ENCODE results near the gene CTNNA3. TPM values are rescaled to one million over a fixed set of nuclear protein-coding genes. Genes with fewer than 3 reads are reported as not detected.

CTNNA3 gene
- total and polyA plus RNA-seq, 2 donors (not counting 3 experiments of a cell fraction or from before 2014, with no cell fraction given), result not detected

DNA sequence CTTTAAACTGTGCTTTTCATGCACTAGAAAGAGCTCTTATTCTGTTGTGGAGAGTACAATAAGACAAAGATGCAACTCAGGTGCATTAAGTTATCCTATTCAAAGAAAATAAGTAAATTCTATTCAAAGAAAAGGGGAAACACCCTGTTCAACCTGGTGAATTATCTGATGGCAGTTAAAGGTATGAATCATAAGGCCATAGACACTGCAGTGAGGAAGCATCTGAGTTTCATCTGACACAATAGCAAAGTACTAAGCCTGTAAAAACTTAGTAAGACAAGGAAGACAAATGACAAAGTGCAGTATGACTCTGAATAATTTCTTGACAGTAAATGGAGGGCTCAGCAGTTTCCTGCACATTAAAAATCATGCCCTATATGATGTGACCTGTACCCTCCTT lies 861.2 kb downstream of the CTNNA3 start:
- H3K27ac ChIP-seq (ENCODE audit: insufficient read depth, low read depth, low read length), result no peak overlapping the region
- no TSS peak for BruUV-seq (replicated peaks)
- TF ChIP-seq EZH2 (IDR thresholded peaks at IDR 0.05; ENCODE audit: borderline replicate concordance, low read depth, low read length, severe bottlenecking), result no peak
- TF ChIP-seq, protein P1, sequence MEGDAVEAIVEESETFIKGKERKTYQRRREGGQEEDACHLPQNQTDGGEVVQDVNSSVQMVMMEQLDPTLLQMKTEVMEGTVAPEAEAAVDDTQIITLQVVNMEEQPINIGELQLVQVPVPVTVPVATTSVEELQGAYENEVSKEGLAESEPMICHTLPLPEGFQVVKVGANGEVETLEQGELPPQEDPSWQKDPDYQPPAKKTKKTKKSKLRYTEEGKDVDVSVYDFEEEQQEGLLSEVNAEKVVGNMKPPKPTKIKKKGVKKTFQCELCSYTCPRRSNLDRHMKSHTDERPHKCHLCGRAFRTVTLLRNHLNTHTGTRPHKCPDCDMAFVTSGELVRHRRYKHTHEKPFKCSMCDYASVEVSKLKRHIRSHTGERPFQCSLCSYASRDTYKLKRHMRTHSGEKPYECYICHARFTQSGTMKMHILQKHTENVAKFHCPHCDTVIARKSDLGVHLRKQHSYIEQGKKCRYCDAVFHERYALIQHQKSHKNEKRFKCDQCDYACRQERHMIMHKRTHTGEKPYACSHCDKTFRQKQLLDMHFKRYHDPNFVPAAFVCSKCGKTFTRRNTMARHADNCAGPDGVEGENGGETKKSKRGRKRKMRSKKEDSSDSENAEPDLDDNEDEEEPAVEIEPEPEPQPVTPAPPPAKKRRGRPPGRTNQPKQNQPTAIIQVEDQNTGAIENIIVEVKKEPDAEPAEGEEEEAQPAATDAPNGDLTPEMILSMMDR (IDR thresholded peaks at IDR 0.05; ENCODE audit: extremely low read depth in 1 of 2, insufficient read depth in 1 of 2, low read depth in 1 of 2, low read length in 2 of 2), result no peak
- no peak for TF ChIP-seq POLR2A (IDR thresholded peaks at IDR 0.05; ENCODE audit: low read depth, low read length)
- TF ChIP-seq, protein P2, sequence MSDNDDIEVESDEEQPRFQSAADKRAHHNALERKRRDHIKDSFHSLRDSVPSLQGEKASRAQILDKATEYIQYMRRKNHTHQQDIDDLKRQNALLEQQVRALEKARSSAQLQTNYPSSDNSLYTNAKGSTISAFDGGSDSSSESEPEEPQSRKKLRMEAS (IDR thresholded peaks at IDR 0.05; ENCODE audit: insufficient read depth, insufficient read length), result no peak
- TF ChIP-seq MYC (IDR thresholded peaks at IDR 0.05; ENCODE audit: low read depth, low read length), result no peak
- TF ChIP-seq POLR2AphosphoS5 (IDR thresholded peaks at IDR 0.05; ENCODE audit: insufficient read depth, low read depth, low read length), result no peak
- TF ChIP-seq FOS (IDR thresholded peaks at IDR 0.05; ENCODE audit: borderline replicate concordance, insufficient read depth, low read length), result no peak
- TF ChIP-seq GATA2 (IDR thresholded peaks at IDR 0.05; ENCODE audit: insufficient read depth, insufficient read length, low read depth, low read length), result no peak
- TF ChIP-seq JUN (IDR thresholded peaks at IDR 0.05; ENCODE audit: borderline replicate concordance, insufficient read depth, insufficient read length, low read depth), result no peak
- no peak overlapping the region for H3K4me3 ChIP-seq (replicated peaks in 1 of 3; ENCODE audit: insufficient read depth in 1 of 3, low read depth in 1 of 3, low read length in 3 of 3)
- no peak overlapping the region for H2AFZ ChIP-seq (ENCODE audit: low read depth, low read length)
- H3K36me3 ChIP-seq (ENCODE audit: control insufficient read depth in 2 of 2, extremely low read depth in 1 of 2, insufficient read depth in 2 of 2, low read length in 2 of 2), result no peaks in the 10 kb centered on the region
- CTCF ChIA-PET, result no interaction called here
- dilution Hi-C loops (cut with MboI; ENCODE audit: extremely low pct_ligation_motif_present, low sequenced_read_pairs), result no loop called here
- no peak overlapping the region for H3K4me2 ChIP-seq (ENCODE audit: insufficient read depth, low read length)
- no peaks in the 10 kb centered on the region for H3K9me3 ChIP-seq (replicated peaks; ENCODE audit: control insufficient read depth, insufficient read depth, low read length)
- H4K20me1 ChIP-seq (replicated peaks; ENCODE audit: control insufficient read depth, extremely low read depth, insufficient read depth, low read length), result no peaks in the 10 kb centered on the region
- H3K27me3 ChIP-seq (ENCODE audit: control insufficient read depth in 2 of 2, insufficient read depth in 2 of 2, low read length in 2 of 2), result no peaks in the 10 kb centered on the region
- no peak overlapping the region for H3K9ac ChIP-seq (replicated peaks; ENCODE audit: extremely low read depth, insufficient read depth, low read length)
- intact Hi-C loops (cut with micrococcal nuclease), result no loop called here
- POLR2A ChIA-PET, result no interaction called here
- no peaks in the 10 kb centered on the region for H3K4me1 ChIP-seq (ENCODE audit: control insufficient read depth, extremely low read depth, insufficient read depth, low read length)
- no peaks in the 10 kb centered on the region for H3K79me2 ChIP-seq (ENCODE audit: control insufficient read depth, insufficient read depth, low read length)
- DNase-seq (ENCODE audit: low read depth, low spot score), result no peak
- no peak for FAIRE-seq
- H3K9me1 ChIP-seq (replicated peaks; ENCODE audit: control insufficient read depth, extremely low read depth, insufficient read depth, low read length), result no peaks in the 10 kb centered on the region
